ENCODE data around the gene KDM4F.

KDM4F gene

DNA sequence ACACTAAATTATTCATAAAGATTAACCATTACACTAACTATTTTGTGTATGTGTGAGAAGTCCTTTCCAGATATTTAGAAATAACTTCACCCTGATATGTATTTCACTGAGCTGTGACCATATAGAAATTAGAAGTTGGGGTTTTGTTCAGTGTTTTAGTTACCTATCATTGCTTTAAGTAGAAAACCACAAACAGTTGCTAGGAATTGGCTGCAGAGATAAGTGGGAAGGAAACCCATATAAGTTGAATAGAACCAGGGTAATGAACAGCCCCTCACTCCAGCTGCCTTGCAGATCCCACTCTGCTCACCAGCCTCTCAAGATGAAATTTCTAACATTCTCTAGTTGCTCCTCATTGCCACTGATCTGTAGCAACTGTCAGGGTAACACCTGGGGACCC, 27.8 kb downstream of the KDM4F start:
- Histone ChIP-seq H3K18ac (ENCODE audit: low read length) (no peak overlapping the region), H2BK5ac (ENCODE audit: low read length) (no peak overlapping the region), H3K4me1 (ENCODE audit: control insufficient read depth in 2 of 2, insufficient read depth in 1 of 2, low read depth in 1 of 2, low read length in 2 of 2) (peaks cover 8 to 13% of the 10 kb centered on the region in 2 donors), H4K91ac (ENCODE audit: low read depth, low read length, poor library complexity) (no peak overlapping the region), H3K9me3 (replicated peaks in 1 of 2; ENCODE audit: control insufficient read depth in 2 of 2, insufficient read depth in 1 of 2, low read depth in 1 of 2, low read length in 2 of 2) (no peaks in the 10 kb centered on the region), H3K4me3 (ENCODE audit: low read length in 2 of 2) (no peak overlapping the region), H3K79me1 (ENCODE audit: low read depth, low read length) (no peaks in the 10 kb centered on the region), H2AK5ac (ENCODE audit: low read depth, low read length) (no peak overlapping the region), H3K27me3 (ENCODE audit: control insufficient read depth in 3 of 3, insufficient read depth in 3 of 3, low read depth in 1 of 3, low read length in 3 of 3) (no peaks in the 10 kb centered on the region), H3K4me2 (ENCODE audit: insufficient read depth, low read length, poor library complexity, severe bottlenecking) (no peak overlapping the region), H2BK12ac (ENCODE audit: low read length) (no peak overlapping the region), H2BK120ac (ENCODE audit: low read depth, low read length) (no peak overlapping the region), H2BK15ac (ENCODE audit: low read length) (no peak overlapping the region), H2AFZ (ENCODE audit: low read length) (no peak overlapping the region), H3K27ac (replicated peaks; ENCODE audit: low read length) (no peak overlapping the region), H3K14ac (ENCODE audit: low read length) (no peak overlapping the region), H3K36me3 (replicated peaks in 1 of 2; ENCODE audit: control insufficient read depth in 2 of 2, insufficient read depth in 2 of 2, low read length in 2 of 2) (no peaks in the 10 kb centered on the region), H4K8ac (ENCODE audit: low read depth, low read length) (no peak overlapping the region), H3K4ac (ENCODE audit: low read length) (no peak overlapping the region), H3K9ac (ENCODE audit: low read depth, low read length, poor library complexity) (no peak overlapping the region), H3K23ac (ENCODE audit: low read depth, low read length, poor library complexity) (no peak overlapping the region)
- DNase-seq (ENCODE audit: low spot score): no peak

DNA sequence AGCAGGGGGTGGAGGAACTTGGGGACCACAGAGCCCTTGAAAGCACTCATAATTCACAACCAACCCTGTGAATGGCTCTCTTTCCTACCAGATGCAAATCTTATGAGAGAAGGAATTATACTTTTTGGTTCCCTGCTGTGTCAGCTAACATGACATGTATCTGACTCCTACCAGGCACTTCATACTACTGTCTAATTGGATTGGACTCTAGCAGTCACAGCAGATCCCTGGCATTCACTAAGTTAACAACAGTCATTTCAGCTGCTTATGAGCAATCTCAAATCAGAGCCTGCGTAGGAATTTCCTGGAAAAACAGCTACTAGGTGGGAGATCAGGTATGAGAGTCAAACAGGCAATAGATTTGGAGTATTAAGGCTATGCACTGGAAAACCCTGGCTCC, 29.3 kb downstream of the KDM4F start:
- WGBS, 2 donors (ENCODE audit: extremely low coverage in 2 of 2, insufficient read length in 2 of 2, insufficient replicate concordance in 1 of 2): no CpG with 5 or more reads among the region's 1 CpG
- H4K8ac ChIP-seq (ENCODE audit: low read depth, low read length): no peak overlapping the region
- no peak overlapping the region for H2BK12ac ChIP-seq (ENCODE audit: low read length)
- H3K9me3 ChIP-seq (replicated peaks in 1 of 2; ENCODE audit: control insufficient read depth in 2 of 2, insufficient read depth in 1 of 2, low read depth in 1 of 2, low read length in 2 of 2): no peaks in the 10 kb centered on the region
- no peak overlapping the region for H3K9ac ChIP-seq (ENCODE audit: low read depth, low read length, poor library complexity)
- no peak overlapping the region for H2BK5ac ChIP-seq (ENCODE audit: low read length)
- H3K23ac ChIP-seq (ENCODE audit: low read depth, low read length, poor library complexity): no peak overlapping the region
- H3K4ac ChIP-seq (ENCODE audit: low read length): no peak overlapping the region
- no peak overlapping the region for H3K18ac ChIP-seq (ENCODE audit: low read length)
- no peaks in the 10 kb centered on the region for H3K79me1 ChIP-seq (ENCODE audit: low read depth, low read length)
- no peak overlapping the region for H2BK15ac ChIP-seq (ENCODE audit: low read length)
- no peak overlapping the region for H4K91ac ChIP-seq (ENCODE audit: low read depth, low read length, poor library complexity)
- H2BK120ac ChIP-seq (ENCODE audit: low read depth, low read length): no peak overlapping the region
- H3K14ac ChIP-seq (ENCODE audit: low read length): no peak overlapping the region
- no peak for DNase-seq (ENCODE audit: low spot score)
- no peaks in the 10 kb centered on the region for H3K27me3 ChIP-seq (ENCODE audit: control insufficient read depth in 3 of 3, insufficient read depth in 3 of 3, low read depth in 1 of 3, low read length in 3 of 3)
- H2AK5ac ChIP-seq (ENCODE audit: low read depth, low read length): no peak overlapping the region
- H2AFZ ChIP-seq (ENCODE audit: low read length): no peak overlapping the region
- peaks cover 8 to 17% of the 10 kb centered on the region in 2 donors for H3K4me1 ChIP-seq (ENCODE audit: control insufficient read depth in 2 of 2, insufficient read depth in 1 of 2, low read depth in 1 of 2, low read length in 2 of 2)
- H3K36me3 ChIP-seq (replicated peaks in 1 of 2; ENCODE audit: control insufficient read depth in 2 of 2, insufficient read depth in 2 of 2, low read length in 2 of 2): no peaks in the 10 kb centered on the region
- H3K4me3 ChIP-seq (ENCODE audit: low read length in 2 of 2): no peak overlapping the region
- no peak overlapping the region for H3K27ac ChIP-seq (replicated peaks; ENCODE audit: low read length)
- H3K4me2 ChIP-seq (ENCODE audit: insufficient read depth, low read length, poor library complexity, severe bottlenecking): no peak overlapping the region

DNA sequence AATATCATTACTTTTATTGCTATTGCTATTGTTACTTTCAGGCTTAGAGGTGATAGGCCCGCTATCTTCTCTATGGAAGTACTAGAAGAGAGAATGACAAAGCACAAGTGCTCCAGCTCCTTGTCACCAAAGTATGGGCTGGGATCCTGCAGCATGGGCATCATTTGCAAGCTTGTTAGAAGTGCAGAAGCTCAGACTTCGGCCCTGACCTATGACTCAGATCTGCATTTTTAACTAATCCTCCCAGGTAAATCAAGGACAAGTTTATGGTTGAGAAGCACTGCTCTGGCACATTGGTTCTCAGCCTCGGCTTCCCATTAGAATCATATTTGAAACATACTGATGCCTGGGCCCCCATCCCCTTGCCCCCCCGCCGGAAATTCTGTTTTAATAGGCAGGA, 31.8 kb downstream of the KDM4F start:
- H3K27me3 ChIP-seq (ENCODE audit: control insufficient read depth in 3 of 3, insufficient read depth in 3 of 3, low read depth in 1 of 3, low read length in 3 of 3): no peaks in the 10 kb centered on the region
- peaks cover 8 to 17% of the 10 kb centered on the region in 2 donors for H3K4me1 ChIP-seq (ENCODE audit: control insufficient read depth in 2 of 2, insufficient read depth in 1 of 2, low read depth in 1 of 2, low read length in 2 of 2)
- no peak overlapping the region for H3K9ac ChIP-seq (ENCODE audit: low read depth, low read length, poor library complexity)
- no peak overlapping the region for H2BK5ac ChIP-seq (ENCODE audit: low read length)
- no peak overlapping the region for H2AK5ac ChIP-seq (ENCODE audit: low read depth, low read length)
- H2BK12ac ChIP-seq (ENCODE audit: low read length): no peak overlapping the region
- H3K18ac ChIP-seq (ENCODE audit: low read length): no peak overlapping the region
- no peaks in the 10 kb centered on the region for H3K79me1 ChIP-seq (ENCODE audit: low read depth, low read length)
- H3K23ac ChIP-seq (ENCODE audit: low read depth, low read length, poor library complexity): no peak overlapping the region
- peak overlapping the region; percentile 85 for H2AFZ ChIP-seq (ENCODE audit: low read length)
- H3K27ac ChIP-seq (replicated peaks; ENCODE audit: low read length): no peak overlapping the region
- no peak overlapping the region for H3K14ac ChIP-seq (ENCODE audit: low read length)
- no peak overlapping the region for H4K8ac ChIP-seq (ENCODE audit: low read depth, low read length)
- H3K4ac ChIP-seq (ENCODE audit: low read length): no peak overlapping the region
- H3K36me3 ChIP-seq (replicated peaks in 1 of 2; ENCODE audit: control insufficient read depth in 2 of 2, insufficient read depth in 2 of 2, low read length in 2 of 2): no peaks in the 10 kb centered on the region
- WGBS, 2 donors (ENCODE audit: extremely low coverage in 2 of 2, insufficient read length in 2 of 2, insufficient replicate concordance in 1 of 2): no CpG with 5 or more reads among the region's 5 CpGs
- H4K91ac ChIP-seq (ENCODE audit: low read depth, low read length, poor library complexity): no peak overlapping the region
- no peak overlapping the region for H2BK15ac ChIP-seq (ENCODE audit: low read length)
- no peak for DNase-seq (ENCODE audit: low spot score)
- no peak overlapping the region for H2BK120ac ChIP-seq (ENCODE audit: low read depth, low read length)
- H3K4me2 ChIP-seq (ENCODE audit: insufficient read depth, low read length, poor library complexity, severe bottlenecking): no peak overlapping the region
- H3K4me3 ChIP-seq (ENCODE audit: low read length in 2 of 2): no peak overlapping the region
- H3K9me3 ChIP-seq (replicated peaks in 1 of 2; ENCODE audit: control insufficient read depth in 2 of 2, insufficient read depth in 1 of 2, low read depth in 1 of 2, low read length in 2 of 2): no peaks in the 10 kb centered on the region

DNA sequence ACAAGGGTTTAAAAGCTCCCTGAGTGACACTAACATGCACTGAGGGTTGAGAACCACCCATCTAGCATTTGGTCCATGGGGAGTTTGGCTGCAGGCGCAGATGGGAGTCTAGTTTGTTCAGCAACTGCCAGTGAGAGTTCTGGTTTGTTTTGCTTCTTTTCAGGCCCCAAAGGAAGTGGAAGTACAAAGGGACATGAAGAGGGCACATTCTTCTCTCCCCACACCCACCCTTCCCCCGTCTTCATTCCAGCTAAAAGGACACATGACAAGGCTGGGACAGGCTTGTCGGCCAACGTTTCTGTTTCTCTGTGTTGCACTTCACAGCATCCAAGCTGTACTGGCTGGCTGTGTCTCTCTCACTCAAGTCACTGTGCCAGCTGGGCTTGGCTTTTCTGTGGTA, 32.2 kb downstream of the KDM4F start:
- Histone ChIP-seq H3K23ac (ENCODE audit: low read depth, low read length, poor library complexity) (no peak overlapping the region), H3K9ac (ENCODE audit: low read depth, low read length, poor library complexity) (no peak overlapping the region), H2AFZ (ENCODE audit: low read length) (peak overlapping the region; percentile 85), H3K18ac (ENCODE audit: low read length) (peak overlapping the region; percentile 68), H3K14ac (ENCODE audit: low read length) (no peak overlapping the region), H3K4ac (ENCODE audit: low read length) (no peak overlapping the region), H2BK120ac (ENCODE audit: low read depth, low read length) (no peak overlapping the region), H3K36me3 (replicated peaks in 1 of 2; ENCODE audit: control insufficient read depth in 2 of 2, insufficient read depth in 2 of 2, low read length in 2 of 2) (no peaks in the 10 kb centered on the region), H3K4me2 (ENCODE audit: insufficient read depth, low read length, poor library complexity, severe bottlenecking) (no peak overlapping the region), H3K27ac (replicated peaks; ENCODE audit: low read length) (no peak overlapping the region), H3K4me3 (ENCODE audit: low read length in 2 of 2) (no peak overlapping the region), H2BK15ac (ENCODE audit: low read length) (no peak overlapping the region), H3K79me1 (ENCODE audit: low read depth, low read length) (no peaks in the 10 kb centered on the region), H2BK5ac (ENCODE audit: low read length) (no peak overlapping the region), H3K4me1 (ENCODE audit: control insufficient read depth in 2 of 2, insufficient read depth in 1 of 2, low read depth in 1 of 2, low read length in 2 of 2) (peaks cover 8 to 17% of the 10 kb centered on the region in 2 donors), H3K9me3 (replicated peaks in 1 of 2; ENCODE audit: control insufficient read depth in 2 of 2, insufficient read depth in 1 of 2, low read depth in 1 of 2, low read length in 2 of 2) (no peaks in the 10 kb centered on the region), H3K27me3 (ENCODE audit: control insufficient read depth in 3 of 3, insufficient read depth in 3 of 3, low read depth in 1 of 3, low read length in 3 of 3) (no peaks in the 10 kb centered on the region), H2BK12ac (ENCODE audit: low read length) (peak overlapping the region; percentile 11), H4K91ac (ENCODE audit: low read depth, low read length, poor library complexity) (no peak overlapping the region), H4K8ac (ENCODE audit: low read depth, low read length) (no peak overlapping the region), H2AK5ac (ENCODE audit: low read depth, low read length) (no peak overlapping the region)
- no peak for DNase-seq (ENCODE audit: low spot score)
- WGBS, 2 donors (ENCODE audit: extremely low coverage in 2 of 2, insufficient read length in 2 of 2, insufficient replicate concordance in 1 of 2): no CpG with 5 or more reads among the region's 4 CpGs
